A204.1 (cell line): ENCODE data around the gene MSRB2.

Experiments used
- FAIRE-seq: peaks from 2 replicates; lab custom pipeline; 2012; peaks lifted over from hg19 to GRCh38; lab: Jason Lieb, UNC

MSRB2 gene

GRCh38 chr10:23111517-23112286, 16.3 kb downstream of the MSRB2 start:
- no peak for FAIRE-seq

DNA sequence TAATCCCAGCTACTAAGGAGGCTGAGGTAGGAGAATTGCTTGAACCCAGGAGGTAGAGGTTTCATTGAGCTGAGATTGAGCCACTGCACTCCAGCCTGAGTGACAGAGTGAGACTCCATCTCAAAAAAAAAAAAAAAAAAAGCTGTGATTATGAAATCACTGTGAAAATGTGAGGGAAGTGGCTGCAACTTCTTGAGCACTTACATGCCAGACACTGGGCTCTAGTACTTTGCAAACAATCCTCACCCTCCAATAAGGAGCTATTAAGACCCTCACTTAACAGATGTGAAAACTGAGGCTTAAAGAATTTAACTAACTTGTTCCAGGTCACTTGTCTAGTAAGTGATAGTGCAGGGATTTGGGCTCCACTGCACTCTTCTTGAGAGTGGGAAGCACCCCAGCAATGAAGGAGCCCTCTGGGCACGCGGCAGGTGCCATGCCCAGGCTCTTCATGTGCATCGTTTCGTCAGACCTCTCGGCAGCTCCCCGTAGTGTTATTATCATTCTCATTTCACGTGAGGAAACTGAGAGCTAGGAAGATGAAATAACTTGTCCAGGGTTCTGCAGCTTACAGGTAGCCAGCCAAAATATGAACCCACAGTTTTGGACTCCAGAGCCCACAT, 19.0 kb downstream of the MSRB2 start:
- FAIRE-seq, result no peak

DNA sequence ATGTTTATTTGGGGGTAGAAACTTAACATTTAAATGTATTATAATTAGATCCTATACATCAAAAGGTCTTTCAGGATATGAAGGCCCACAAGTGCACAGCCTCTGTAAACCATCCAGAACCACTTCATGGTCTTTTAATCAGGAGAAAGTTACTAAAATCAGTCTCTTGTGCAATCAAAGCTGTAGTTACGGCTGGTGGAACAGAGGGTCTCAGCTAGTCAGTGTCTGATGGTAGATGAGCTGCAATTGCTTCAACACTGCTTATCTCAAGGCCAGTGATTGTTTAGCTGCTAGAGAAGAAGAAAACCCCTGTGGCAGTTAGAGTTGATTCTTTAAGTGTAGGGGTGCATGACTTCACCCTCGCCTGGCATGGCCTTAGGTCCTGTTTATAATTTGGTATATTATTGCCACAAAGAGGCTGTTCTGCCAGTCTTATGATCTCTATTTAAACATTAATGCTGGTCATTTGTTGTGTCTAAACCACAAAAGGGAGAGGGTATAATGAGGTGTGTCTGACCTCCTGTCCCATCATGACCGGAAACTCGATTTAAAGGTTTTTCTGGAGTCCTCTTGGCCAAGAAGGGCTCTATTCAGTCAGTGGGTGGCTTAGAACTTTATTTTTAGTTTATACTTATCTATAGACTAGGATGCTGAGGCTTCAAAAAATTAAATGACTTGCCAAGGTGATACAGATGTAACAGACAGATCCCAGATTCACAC, 21.3 kb downstream of the MSRB2 start:
- no peak for FAIRE-seq

DNA sequence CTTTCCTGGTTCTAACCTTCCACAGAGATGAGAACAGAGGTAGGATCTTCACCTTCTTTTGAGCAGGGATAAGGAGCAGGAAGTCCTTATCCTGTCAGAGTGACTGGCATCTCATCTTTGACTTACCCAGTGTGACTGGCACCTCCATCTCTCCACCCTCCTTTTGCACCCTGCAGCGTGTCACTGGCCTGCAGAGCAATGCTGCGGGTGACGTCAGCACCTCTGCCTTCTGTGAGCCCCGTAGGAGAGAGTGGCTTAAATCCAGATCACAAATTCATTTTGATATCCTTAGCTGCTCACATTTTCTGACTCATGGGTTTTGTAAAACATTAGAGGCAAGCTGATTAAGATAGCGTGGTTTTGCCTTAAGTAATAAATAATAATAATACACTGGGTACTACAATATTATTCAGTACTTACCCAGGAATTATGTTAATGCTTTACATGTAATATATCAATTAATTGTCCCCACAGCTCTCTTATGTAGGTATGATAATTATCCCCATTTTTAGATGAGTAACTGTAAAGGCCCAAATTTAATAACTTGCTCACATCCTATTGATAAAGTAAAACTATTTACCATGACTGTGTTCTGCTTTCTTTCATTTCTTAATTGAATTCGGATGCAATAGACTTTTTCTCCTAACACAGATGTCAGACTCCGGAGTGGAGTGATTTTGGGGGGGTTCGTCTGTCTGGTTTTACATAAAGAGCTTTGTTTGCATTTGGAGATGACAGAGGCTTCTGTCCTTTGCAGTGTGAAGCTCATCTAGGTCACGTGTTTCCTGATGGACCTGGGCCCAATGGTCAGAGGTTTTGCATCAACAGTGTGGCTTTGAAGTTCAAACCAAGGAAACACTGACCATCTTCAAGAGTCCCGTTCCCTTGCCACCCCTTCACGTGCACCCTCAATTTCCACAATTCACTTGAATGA, 24.9 kb downstream of the MSRB2 start:
- no peak for FAIRE-seq

DNA sequence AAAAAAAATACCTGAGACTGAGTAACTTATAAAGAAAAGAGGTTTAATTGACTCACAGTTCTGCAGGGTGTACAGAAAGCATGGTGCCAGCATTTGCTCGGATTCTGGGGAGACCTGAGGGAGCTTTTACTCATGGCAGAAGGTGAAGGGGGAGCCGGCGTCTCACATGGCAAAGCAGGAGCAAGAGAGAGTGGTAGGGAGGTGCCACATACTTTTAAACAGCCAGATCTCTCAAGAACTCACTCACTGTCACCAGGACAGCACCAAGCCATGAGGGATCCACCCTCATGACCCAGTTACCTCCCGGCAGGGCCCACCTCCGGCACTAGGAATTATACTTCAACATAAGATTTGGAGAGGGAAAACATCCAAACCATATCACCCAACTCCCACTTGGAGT, 25.8 kb downstream of the MSRB2 start:
- no peak for FAIRE-seq

- FAIRE-seq, result no peak
These were observed 41.1 kb downstream of the MSRB2 start for GRCh38 chr10:23136462-23136861.

DNA sequence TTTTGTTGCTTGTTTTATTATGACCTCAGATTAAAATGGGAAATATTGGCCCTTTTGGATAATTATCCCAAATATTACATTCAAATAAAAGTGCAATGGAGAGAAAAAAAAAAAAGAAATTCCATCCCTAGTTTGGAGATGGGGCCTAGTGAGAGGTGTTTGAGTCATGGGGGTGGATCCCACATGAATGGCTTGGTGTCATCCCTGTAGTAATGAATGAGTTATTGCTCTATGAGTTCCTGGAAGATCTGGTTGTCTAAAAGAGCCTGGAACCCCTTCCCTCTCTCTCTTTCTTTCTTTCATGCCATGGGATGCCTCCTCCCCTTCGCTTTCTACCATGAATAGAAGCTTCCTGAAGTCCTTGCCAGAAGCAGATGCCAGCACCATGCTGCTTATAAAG, 44.3 kb downstream of the MSRB2 start:
- no peak for FAIRE-seq

GRCh38 chr10:23141995-23142394, 46.6 kb downstream of the MSRB2 start:
- no peak for FAIRE-seq

GRCh38 chr10:23146258-23146657, 50.9 kb downstream of the MSRB2 start:
- FAIRE-seq, result no peak

DNA sequence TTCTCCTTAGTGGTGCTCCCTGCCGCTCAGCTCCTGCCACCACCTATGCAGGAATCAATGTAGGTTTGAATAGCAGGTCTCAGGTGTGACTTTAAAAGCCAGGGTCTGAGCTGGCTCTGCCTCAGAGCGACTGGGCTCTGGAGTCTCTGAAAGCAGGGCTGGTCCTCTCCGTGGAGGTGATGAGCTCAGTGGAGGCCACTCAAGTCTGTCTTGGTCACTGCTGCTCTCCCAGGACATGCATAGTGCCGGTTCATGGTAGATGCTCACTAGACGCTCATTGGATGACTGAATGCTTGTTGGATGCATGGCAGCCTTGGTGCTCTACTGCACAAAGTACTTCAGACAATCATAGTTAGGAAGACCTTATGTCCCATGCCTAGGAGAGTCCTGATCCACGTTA, 51.7 kb downstream of the MSRB2 start:
- FAIRE-seq, result no peak

- FAIRE-seq, result no peak
These were observed 52.8 kb downstream of the MSRB2 start for GRCh38 chr10:23148214-23148613.

DNA sequence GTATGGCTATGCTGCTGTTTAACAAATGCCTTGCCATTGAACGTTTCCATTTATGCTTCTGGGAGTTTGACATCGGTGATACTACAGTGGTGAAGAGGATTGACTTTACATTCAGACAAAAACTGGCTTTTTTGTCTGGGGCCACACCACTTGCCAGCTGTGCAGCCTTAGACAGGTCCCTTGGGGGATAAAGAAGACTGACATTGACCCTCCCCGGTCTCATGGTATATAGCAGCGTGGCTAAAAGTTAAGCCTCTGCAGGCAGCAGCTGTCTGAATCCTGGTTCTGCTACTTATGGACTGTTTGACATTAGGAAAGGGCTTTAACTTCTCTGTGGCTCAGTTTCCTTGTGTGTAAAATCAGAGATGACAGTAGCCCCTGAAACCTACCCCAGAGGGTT, 54.7 kb downstream of the MSRB2 start:
- no peak for FAIRE-seq

GRCh38 chr10:23150610-23151009, 55.2 kb downstream of the MSRB2 start:
- FAIRE-seq, result no peak

GRCh38 chr10:23151071-23151470, 55.7 kb downstream of the MSRB2 start:
- no peak for FAIRE-seq

DNA sequence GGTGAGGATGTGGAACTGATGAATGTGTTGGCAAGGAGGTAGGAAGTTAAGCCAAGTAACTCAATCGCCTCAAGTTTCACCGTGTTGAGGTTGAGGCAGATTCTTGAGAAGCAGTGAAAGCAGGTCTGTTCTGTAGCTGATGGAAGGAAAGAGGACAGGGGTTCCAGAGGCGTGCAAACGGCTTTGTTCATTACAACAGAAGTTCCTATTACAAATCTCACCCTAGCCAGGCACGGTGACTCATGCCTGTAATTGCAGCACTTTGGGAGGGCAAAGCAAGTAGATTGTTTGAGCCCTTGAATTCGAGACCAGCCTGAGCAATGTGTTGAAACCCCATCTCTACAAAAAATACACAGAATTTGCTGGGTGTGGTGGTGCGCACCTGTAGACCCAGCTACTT, 59.8 kb downstream of the MSRB2 start:
- no peak for FAIRE-seq

GRCh38 chr10:23156447-23157150, 61.2 kb downstream of the MSRB2 start:
- FAIRE-seq, result no peak

GRCh38 chr10:23157239-23157681, 61.9 kb downstream of the MSRB2 start:
- FAIRE-seq, result no peak

GRCh38 chr10:23157691-23158369, 62.5 kb downstream of the MSRB2 start:
- no peak for FAIRE-seq

DNA sequence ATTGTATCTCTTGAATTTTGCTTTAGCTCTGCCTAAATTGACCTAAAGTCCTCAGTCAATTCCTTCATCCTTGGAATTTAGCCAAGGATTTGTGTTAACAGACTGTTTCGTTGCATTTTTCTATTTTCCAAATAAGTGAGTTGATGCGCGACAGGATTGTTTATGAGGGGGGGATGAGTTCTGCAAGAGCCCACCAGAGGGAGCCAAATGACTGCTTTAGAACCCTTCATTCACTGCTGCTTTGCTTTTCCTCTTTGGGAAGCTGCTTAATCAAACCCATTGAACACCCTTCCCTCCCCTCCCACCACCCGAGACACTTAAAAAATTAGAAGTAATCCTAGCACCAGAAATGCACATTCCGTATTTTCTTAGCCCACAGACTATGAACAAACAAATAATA, 63.0 kb downstream of the MSRB2 start:
- FAIRE-seq, result no peak

DNA sequence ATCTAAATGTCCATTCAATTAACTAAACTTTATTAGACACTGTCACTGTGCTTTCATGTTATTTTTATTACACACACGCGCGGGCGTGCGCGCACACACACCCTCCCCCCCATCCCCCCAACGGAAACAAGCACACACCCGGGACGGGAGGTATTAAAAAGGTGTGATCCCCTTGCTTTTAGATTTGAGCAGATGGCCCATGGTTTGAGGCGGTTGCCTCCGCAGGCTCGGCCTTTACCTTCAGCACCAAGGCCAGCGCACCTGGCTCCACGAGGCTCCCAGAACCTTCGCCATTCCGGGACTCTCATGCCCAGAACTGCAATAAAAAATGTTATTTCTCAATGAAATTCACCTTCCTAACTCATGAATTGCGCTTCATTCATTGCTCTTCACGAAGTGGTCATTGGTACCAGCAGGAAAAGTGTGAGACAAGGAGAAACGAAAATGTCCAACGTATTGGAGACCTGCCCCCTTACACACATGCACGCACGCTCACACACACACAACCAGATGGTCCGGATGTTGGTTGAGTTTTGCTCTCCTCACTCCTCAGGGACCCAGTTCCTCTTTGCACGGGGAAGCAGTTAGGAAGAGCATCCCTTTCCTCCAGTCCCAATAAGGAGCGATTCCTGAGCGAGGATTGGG, 76.0 kb downstream of the MSRB2 start:
- FAIRE-seq, result no peak
